ENCODE results near the gene VTN. TPM values are rescaled to one million over a fixed set of nuclear protein-coding genes. Genes with fewer than 3 reads are reported as not detected.

The VTN gene
- total RNA-seq, 2 experiments from 2014 or later = 0.16 to 0.17 TPM

DNA sequence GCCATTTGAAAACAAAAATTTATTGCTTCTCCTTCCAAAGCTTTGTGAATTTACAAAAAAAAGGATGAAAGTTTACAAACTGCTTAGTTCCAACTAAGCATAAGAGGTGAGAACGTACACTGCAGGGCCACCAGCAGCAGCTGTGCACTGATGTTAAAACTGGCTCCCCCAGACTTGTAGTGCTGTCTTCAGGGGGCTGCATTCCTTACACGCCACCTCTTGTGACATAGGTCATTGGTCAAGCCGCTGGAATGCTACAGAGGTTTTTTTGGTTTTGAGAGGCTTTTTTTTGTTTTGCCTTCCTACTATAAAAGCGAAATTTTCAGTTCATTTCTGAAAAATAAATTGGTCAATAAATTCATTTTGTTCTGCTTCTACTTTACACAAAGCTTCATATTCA, 41.8 kb downstream of the VTN start:
- H3K27ac Mint-ChIP-seq = no peak overlapping the region
- POLR2A ChIA-PET = no interaction called here
- ATAC-seq (ENCODE audit: poor library complexity) = no peak
- CTCF ChIA-PET = no interaction called here
- intact Hi-C loops (cut with DNase I, micrococcal nuclease) = no loop called here
- Histone ChIP-seq H3K4me3 (ENCODE audit: low read length) (no peak overlapping the region), H3K27me3 (ENCODE audit: control insufficient read depth in 1 of 2, insufficient read depth in 2 of 2, low read length in 2 of 2) (no peaks in the 10 kb centered on the region), H3K4me1 (ENCODE audit: insufficient read depth, low read length) (peaks cover 3% of the 10 kb centered on the region), H3K36me3 (ENCODE audit: insufficient read depth, low read length) (peaks cover 42% of the 10 kb centered on the region), H3K9me3 (ENCODE audit: control insufficient read depth in 1 of 2, insufficient read depth in 1 of 2, low read length in 2 of 2) (no peaks in the 10 kb centered on the region), H3K27ac (ENCODE audit: low read depth in 1 of 2, low read length in 2 of 2) (no peak overlapping the region)
- peaks cover 9% of the 10 kb centered on the region for H3K4me1 Mint-ChIP-seq (ENCODE audit: low read depth)
- TF ChIP-seq, protein P1, sequence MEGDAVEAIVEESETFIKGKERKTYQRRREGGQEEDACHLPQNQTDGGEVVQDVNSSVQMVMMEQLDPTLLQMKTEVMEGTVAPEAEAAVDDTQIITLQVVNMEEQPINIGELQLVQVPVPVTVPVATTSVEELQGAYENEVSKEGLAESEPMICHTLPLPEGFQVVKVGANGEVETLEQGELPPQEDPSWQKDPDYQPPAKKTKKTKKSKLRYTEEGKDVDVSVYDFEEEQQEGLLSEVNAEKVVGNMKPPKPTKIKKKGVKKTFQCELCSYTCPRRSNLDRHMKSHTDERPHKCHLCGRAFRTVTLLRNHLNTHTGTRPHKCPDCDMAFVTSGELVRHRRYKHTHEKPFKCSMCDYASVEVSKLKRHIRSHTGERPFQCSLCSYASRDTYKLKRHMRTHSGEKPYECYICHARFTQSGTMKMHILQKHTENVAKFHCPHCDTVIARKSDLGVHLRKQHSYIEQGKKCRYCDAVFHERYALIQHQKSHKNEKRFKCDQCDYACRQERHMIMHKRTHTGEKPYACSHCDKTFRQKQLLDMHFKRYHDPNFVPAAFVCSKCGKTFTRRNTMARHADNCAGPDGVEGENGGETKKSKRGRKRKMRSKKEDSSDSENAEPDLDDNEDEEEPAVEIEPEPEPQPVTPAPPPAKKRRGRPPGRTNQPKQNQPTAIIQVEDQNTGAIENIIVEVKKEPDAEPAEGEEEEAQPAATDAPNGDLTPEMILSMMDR (IDR thresholded peaks at IDR 0.05) = no peak
- no peaks in the 10 kb centered on the region for H3K27me3 Mint-ChIP-seq
- H3K4me3 Mint-ChIP-seq = no peak overlapping the region
- no peak for DNase-seq
- peaks cover 59% of the 10 kb centered on the region for H3K36me3 Mint-ChIP-seq (ENCODE audit: low read depth)
- no peaks in the 10 kb centered on the region for H3K9me3 Mint-ChIP-seq

DNA sequence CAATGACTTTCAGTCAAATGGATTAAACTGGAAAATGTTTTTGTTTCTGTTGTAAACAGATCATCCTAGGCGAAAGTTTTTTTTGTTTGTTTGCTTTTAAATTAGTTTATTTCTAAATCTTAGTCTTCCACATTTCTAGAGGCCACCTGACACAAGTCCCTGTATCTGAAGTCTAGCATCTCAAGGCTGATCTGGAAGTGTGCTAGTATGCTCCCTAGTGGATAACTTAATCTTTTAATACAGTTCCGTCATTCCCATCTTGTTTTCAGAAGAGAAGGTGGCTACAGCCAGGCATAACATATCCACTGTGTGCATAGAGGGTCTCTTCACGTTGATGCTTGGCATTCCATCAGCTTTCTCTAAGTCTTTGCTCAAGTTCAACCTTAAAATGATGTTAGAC, 42.4 kb downstream of the VTN start:
- no peaks in the 10 kb centered on the region for H3K27me3 Mint-ChIP-seq
- intact Hi-C loops (cut with DNase I, micrococcal nuclease) = no loop called here
- TF ChIP-seq, protein P1 (IDR thresholded peaks at IDR 0.05) = no peak
- H3K9me3 ChIP-seq (ENCODE audit: control insufficient read depth in 1 of 2, insufficient read depth in 1 of 2, low read length in 2 of 2) = no peaks in the 10 kb centered on the region
- ATAC-seq (ENCODE audit: poor library complexity) (no peak), DNase-seq (no peak)
- H3K27ac ChIP-seq (ENCODE audit: low read depth in 1 of 2, low read length in 2 of 2) = no peak overlapping the region
- H3K4me1 Mint-ChIP-seq (ENCODE audit: low read depth) = peaks cover 7% of the 10 kb centered on the region
- ChIA-PET CTCF (no interaction called here), POLR2A (no interaction called here)
- no peak overlapping the region for H3K4me3 ChIP-seq (ENCODE audit: low read length)
- no peak overlapping the region for H3K4me3 Mint-ChIP-seq
- peaks cover 42% of the 10 kb centered on the region for H3K36me3 ChIP-seq (ENCODE audit: insufficient read depth, low read length)
- no peaks in the 10 kb centered on the region for H3K4me1 ChIP-seq (ENCODE audit: insufficient read depth, low read length)
- H3K27ac Mint-ChIP-seq = no peak overlapping the region
- H3K9me3 Mint-ChIP-seq = no peaks in the 10 kb centered on the region
- no peaks in the 10 kb centered on the region for H3K27me3 ChIP-seq (ENCODE audit: control insufficient read depth in 1 of 2, insufficient read depth in 2 of 2, low read length in 2 of 2)
- H3K36me3 Mint-ChIP-seq (ENCODE audit: low read depth) = peaks cover 57% of the 10 kb centered on the region

DNA sequence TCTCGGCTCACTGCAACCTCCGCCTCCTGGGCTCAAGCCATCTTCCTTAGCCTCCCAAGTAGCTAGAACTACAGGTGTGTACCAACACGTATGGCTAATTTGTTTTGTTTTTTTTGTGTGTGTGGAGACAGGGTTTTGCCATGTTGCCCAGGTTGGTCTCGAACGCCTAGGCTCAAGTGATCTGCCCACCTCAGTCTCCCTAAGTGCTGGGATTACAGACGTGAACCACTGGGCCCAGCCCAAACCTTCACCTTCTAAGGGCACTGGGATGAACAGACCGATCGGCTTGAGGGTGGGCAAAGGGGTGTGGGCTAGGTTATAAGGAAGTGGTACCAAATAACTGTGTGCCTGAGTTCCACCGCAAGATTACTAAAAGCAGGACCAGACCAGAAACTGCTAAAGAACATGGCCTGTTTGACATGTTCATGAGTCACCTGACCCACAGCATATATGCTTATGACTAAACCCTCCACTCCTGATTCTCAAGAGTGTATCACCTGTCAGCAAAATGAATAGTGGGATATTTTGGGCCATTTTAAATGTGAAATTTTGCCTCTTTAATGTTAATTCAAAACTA, 43.0 kb downstream of the VTN start:
- H3K27ac Mint-ChIP-seq = no peak overlapping the region
- Histone ChIP-seq H3K4me1 (ENCODE audit: insufficient read depth, low read length) (no peaks in the 10 kb centered on the region), H3K4me3 (ENCODE audit: low read length) (no peak overlapping the region), H3K36me3 (ENCODE audit: insufficient read depth, low read length) (peaks cover 39% of the 10 kb centered on the region), H3K27me3 (ENCODE audit: control insufficient read depth in 1 of 2, insufficient read depth in 2 of 2, low read length in 2 of 2) (no peaks in the 10 kb centered on the region), H3K27ac (ENCODE audit: low read depth in 1 of 2, low read length in 2 of 2) (no peak overlapping the region), H3K9me3 (ENCODE audit: control insufficient read depth in 1 of 2, insufficient read depth in 1 of 2, low read length in 2 of 2) (no peaks in the 10 kb centered on the region)
- no peak overlapping the region for H3K4me3 Mint-ChIP-seq
- intact Hi-C loops (cut with DNase I, micrococcal nuclease) = no loop called here
- ChIA-PET POLR2A (no interaction called here), CTCF (no interaction called here)
- TF ChIP-seq, protein P1 (IDR thresholded peaks at IDR 0.05) = no peak
- no peaks in the 10 kb centered on the region for H3K27me3 Mint-ChIP-seq
- ATAC-seq (ENCODE audit: poor library complexity) (no peak), DNase-seq (no peak)
- no peaks in the 10 kb centered on the region for H3K9me3 Mint-ChIP-seq
- H3K4me1 Mint-ChIP-seq (ENCODE audit: low read depth) = peaks cover 2% of the 10 kb centered on the region
- peaks cover 52% of the 10 kb centered on the region for H3K36me3 Mint-ChIP-seq (ENCODE audit: low read depth)

Data from CD4-positive, alpha-beta T cell (primary cell).